ENCODE data around the gene TFEC.

The TFEC gene

GRCh38 chr7:116024826-116025809 lies 5.4 kb downstream of the TFEC start:
- no peaks in the 10 kb centered on the region for H3K9me3 ChIP-seq (ENCODE audit: control insufficient read depth, insufficient read depth, low read length)
- H3K4me1 ChIP-seq (ENCODE audit: control insufficient read depth, low read length), result no peaks in the 10 kb centered on the region
- no peak for TF ChIP-seq CTCF (IDR thresholded peaks at IDR 0.05; ENCODE audit: low read depth, low read length, poor library complexity, severe bottlenecking)
- no peak for TF ChIP-seq EZH2phosphoT487 (IDR thresholded peaks at IDR 0.05; ENCODE audit: borderline replicate concordance, low read length)
- H4K20me1 ChIP-seq (ENCODE audit: control insufficient read depth, insufficient read depth, low read depth, low read length), result no peaks in the 10 kb centered on the region
- no peak overlapping the region for H3K4me2 ChIP-seq (ENCODE audit: low read length)
- no peaks in the 10 kb centered on the region for H3K9me2 ChIP-seq (replicated peaks; ENCODE audit: control insufficient read depth, low read length)
- no peaks in the 10 kb centered on the region for H3K36me3 ChIP-seq (ENCODE audit: control insufficient read depth, low read length)
- no peak overlapping the region for H3K27ac ChIP-seq (ENCODE audit: low read depth, low read length)
- no peak overlapping the region for H3K4me3 ChIP-seq (ENCODE audit: low read length)
- H3K27me3 ChIP-seq (ENCODE audit: control insufficient read depth, low read length), result peaks cover 9% of the 10 kb centered on the region; the same call in 1 of the 2 replicates
- no peaks in the 10 kb centered on the region for H3K79me2 ChIP-seq (ENCODE audit: control insufficient read depth, low read length)
- H3F3A ChIP-seq (ENCODE audit: control insufficient read depth, insufficient read depth), result no peaks in the 10 kb centered on the region

- Histone ChIP-seq H3K9me3 (ENCODE audit: control insufficient read depth, insufficient read depth, low read length) (no peaks in the 10 kb centered on the region), H3K4me3 (ENCODE audit: low read length) (no peak overlapping the region), H3K9me2 (replicated peaks; ENCODE audit: control insufficient read depth, low read length) (no peaks in the 10 kb centered on the region), H4K20me1 (ENCODE audit: control insufficient read depth, insufficient read depth, low read depth, low read length) (no peaks in the 10 kb centered on the region), H3K36me3 (ENCODE audit: control insufficient read depth, low read length) (no peaks in the 10 kb centered on the region), H3K4me1 (ENCODE audit: control insufficient read depth, low read length) (no peaks in the 10 kb centered on the region), H3K27me3 (ENCODE audit: control insufficient read depth, low read length) (no peaks in the 10 kb centered on the region; the same call in 1 of the 2 replicates), H3F3A (ENCODE audit: control insufficient read depth, insufficient read depth) (no peaks in the 10 kb centered on the region), H3K4me2 (ENCODE audit: low read length) (no peak overlapping the region), H3K27ac (ENCODE audit: low read depth, low read length) (no peak overlapping the region), H3K79me2 (ENCODE audit: control insufficient read depth, low read length) (no peaks in the 10 kb centered on the region)
- TF ChIP-seq CTCF (IDR thresholded peaks at IDR 0.05; ENCODE audit: low read depth, low read length, poor library complexity, severe bottlenecking), result no peak
- TF ChIP-seq EZH2phosphoT487 (IDR thresholded peaks at IDR 0.05; ENCODE audit: borderline replicate concordance, low read length), result no peak
Observed at GRCh38 chr7:116021237-116021636, 9.3 kb downstream of the TFEC start.

DNA sequence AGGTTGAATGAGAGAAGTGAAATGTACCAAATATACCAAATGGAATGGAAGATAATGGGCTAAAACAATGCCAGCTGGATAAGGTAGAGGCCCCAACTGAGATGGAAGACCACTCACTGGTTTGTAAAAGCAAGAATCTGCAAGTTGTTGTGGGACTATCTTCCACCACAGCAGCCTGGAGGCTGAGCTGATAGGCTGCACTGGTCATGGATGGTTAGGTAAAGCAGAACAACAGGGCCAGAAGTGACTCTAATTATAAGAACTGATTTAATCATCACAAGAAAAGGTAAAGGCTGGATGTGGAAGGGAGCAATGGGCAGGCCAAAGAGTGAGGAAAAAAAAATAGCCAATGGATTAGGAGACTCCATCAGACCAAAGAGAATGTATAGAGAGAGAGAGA lies 11.8 kb downstream of the TFEC start:
- Histone ChIP-seq H3F3A (ENCODE audit: control insufficient read depth, insufficient read depth) (no peaks in the 10 kb centered on the region), H3K4me2 (ENCODE audit: low read length) (no peak overlapping the region), H3K27me3 (ENCODE audit: control insufficient read depth, low read length) (no peaks in the 10 kb centered on the region; the same call in 1 of the 2 replicates), H3K79me2 (ENCODE audit: control insufficient read depth, low read length) (no peaks in the 10 kb centered on the region), H3K9me3 (ENCODE audit: control insufficient read depth, insufficient read depth, low read length) (no peaks in the 10 kb centered on the region), H3K4me3 (ENCODE audit: low read length) (no peak overlapping the region), H3K4me1 (ENCODE audit: control insufficient read depth, low read length) (no peaks in the 10 kb centered on the region), H3K36me3 (ENCODE audit: control insufficient read depth, low read length) (no peaks in the 10 kb centered on the region), H3K27ac (ENCODE audit: low read depth, low read length) (no peak overlapping the region), H4K20me1 (ENCODE audit: control insufficient read depth, insufficient read depth, low read depth, low read length) (no peaks in the 10 kb centered on the region), H3K9me2 (replicated peaks; ENCODE audit: control insufficient read depth, low read length) (no peaks in the 10 kb centered on the region)
- no peak for TF ChIP-seq EZH2phosphoT487 (IDR thresholded peaks at IDR 0.05; ENCODE audit: borderline replicate concordance, low read length)
- no peak for TF ChIP-seq CTCF (IDR thresholded peaks at IDR 0.05; ENCODE audit: low read depth, low read length, poor library complexity, severe bottlenecking)
